ENCODE data around the gene MFAP3L. TPM values are rescaled to one million over a fixed set of nuclear protein-coding genes. Genes with fewer than 3 reads are reported as not detected.

MFAP3L gene
- total RNA-seq, 2 experiments from 2014 or later = 0.70 to 1.2 TPM

DNA sequence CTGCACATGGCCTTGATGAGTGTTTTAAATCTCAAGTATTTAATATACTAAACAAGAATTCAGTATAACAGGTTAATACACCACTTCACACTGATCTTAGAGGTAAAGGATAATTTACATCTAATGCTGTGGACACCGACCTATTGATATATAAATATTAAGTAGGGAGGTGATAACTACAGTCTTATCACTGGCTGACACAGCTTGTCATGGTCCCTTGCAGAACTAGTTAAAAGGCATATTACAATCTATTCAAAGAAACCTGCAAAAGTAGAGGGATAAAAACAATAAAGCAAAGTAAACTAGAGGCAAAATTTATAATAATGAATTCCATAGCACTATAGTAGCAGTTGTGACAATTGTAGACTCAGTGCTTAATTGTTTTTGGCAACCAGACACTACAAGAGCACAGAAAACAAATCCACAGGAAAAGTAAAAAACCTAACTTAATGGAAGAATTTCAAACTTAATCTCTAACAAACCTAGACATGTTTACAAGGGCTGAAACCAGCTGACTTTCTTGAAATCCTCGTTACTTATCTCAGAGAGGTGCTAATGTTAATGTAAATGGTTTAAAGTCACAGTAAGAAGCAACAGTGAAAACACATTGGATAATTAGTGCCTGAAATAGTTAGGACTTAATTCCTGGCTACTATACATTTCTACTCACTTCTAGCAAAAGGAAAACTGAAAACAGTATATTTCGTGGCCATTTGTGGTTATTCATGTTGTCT, 25.0 kb downstream of the MFAP3L start:
- DNase-seq = no peak
- ChIA-PET CTCF (no interaction called here), POLR2A (no interaction called here)
- intact Hi-C loops (cut with micrococcal nuclease) = no loop called here
- no peaks in the 10 kb centered on the region for H3K27me3 Mint-ChIP-seq
- H3K9me3 Mint-ChIP-seq = no peaks in the 10 kb centered on the region
- H3K27ac Mint-ChIP-seq = no peak overlapping the region
- no peak overlapping the region for H3K4me3 Mint-ChIP-seq
- no peaks in the 10 kb centered on the region for H3K36me3 Mint-ChIP-seq
- no peaks in the 10 kb centered on the region for H3K4me1 Mint-ChIP-seq (ENCODE audit: low read depth)

- intact Hi-C loops (cut with micrococcal nuclease) = no loop called here
- Mint-ChIP-seq H3K4me1 (ENCODE audit: low read depth) (no peaks in the 10 kb centered on the region), H3K27ac (no peak overlapping the region), H3K4me3 (no peak overlapping the region), H3K27me3 (no peaks in the 10 kb centered on the region), H3K9me3 (no peaks in the 10 kb centered on the region), H3K36me3 (no peaks in the 10 kb centered on the region)
- POLR2A ChIA-PET = no interaction called here
- CTCF ChIA-PET = no interaction called here
- no peak for DNase-seq
Observed at GRCh38 chr4:169999923-170000322, 26.3 kb downstream of the MFAP3L start.

GRCh38 chr4:169998981-169999380, 27.2 kb downstream of the MFAP3L start:
- Mint-ChIP-seq H3K36me3 (no peaks in the 10 kb centered on the region), H3K27ac (no peak overlapping the region), H3K4me3 (no peak overlapping the region), H3K9me3 (no peaks in the 10 kb centered on the region), H3K27me3 (peaks cover under 1% of the 10 kb centered on the region), H3K4me1 (ENCODE audit: low read depth) (no peaks in the 10 kb centered on the region)
- POLR2A ChIA-PET = no interaction called here
- intact Hi-C loops (cut with micrococcal nuclease) = no loop called here
- CTCF ChIA-PET = no interaction called here
- no peak for DNase-seq

- intact Hi-C loops (cut with micrococcal nuclease) = no loop called here
- no peaks in the 10 kb centered on the region for H3K36me3 Mint-ChIP-seq
- peaks cover 3% of the 10 kb centered on the region for H3K27me3 Mint-ChIP-seq
- no peaks in the 10 kb centered on the region for H3K4me1 Mint-ChIP-seq (ENCODE audit: low read depth)
- ChIA-PET CTCF (no interaction called here), POLR2A (interaction anchor here (0.7 kb wide), 1 partner anchor 1599 kb away, joined by 3 read pairs; no protein-coding TSS in a partner anchor)
- no peak overlapping the region for H3K27ac Mint-ChIP-seq
- H3K9me3 Mint-ChIP-seq = no peaks in the 10 kb centered on the region
- no peak overlapping the region for H3K4me3 Mint-ChIP-seq
- DNase-seq = no peak
Observed at GRCh38 chr4:169996379-169997240, 29.6 kb downstream of the MFAP3L start.

DNA sequence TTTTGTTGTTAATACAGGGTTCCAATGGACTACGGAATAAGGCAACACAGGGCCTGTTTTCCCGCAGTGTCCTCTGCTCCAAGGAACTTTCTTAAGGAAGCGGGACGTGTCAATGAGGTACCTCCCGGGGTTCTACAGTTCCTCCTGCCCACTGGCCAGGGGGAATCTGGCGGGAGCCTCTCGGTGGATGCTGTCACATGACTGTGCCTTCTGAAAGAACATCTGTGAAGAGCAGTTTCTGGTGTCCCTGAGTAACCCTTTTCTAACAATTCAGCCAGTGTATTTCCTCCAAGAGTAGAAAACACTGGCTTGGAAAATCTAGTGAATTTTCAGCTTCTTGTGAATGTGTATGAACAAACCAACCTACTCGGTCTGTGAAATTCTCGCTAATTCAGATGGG, 32.7 kb downstream of the MFAP3L start:
- intact Hi-C loops (cut with micrococcal nuclease) = no loop called here
- H3K9me3 Mint-ChIP-seq = no peaks in the 10 kb centered on the region
- H3K27ac Mint-ChIP-seq = no peak overlapping the region
- DNase-seq = no peak
- CTCF ChIA-PET = no interaction called here
- POLR2A ChIA-PET = no interaction called here
- peaks cover 2% of the 10 kb centered on the region for H3K4me1 Mint-ChIP-seq (ENCODE audit: low read depth)
- H3K4me3 Mint-ChIP-seq = no peak overlapping the region
- H3K27me3 Mint-ChIP-seq = peaks cover 3% of the 10 kb centered on the region
- H3K36me3 Mint-ChIP-seq = no peaks in the 10 kb centered on the region

GRCh38 chr4:169988252-169988651, 37.9 kb downstream of the MFAP3L start:
- Mint-ChIP-seq H3K36me3 (no peaks in the 10 kb centered on the region), H3K9me3 (no peaks in the 10 kb centered on the region), H3K27ac (no peak overlapping the region), H3K27me3 (peaks cover 2% of the 10 kb centered on the region), H3K4me3 (no peak overlapping the region), H3K4me1 (ENCODE audit: low read depth) (peaks cover 14% of the 10 kb centered on the region)
- CTCF ChIA-PET = no interaction called here
- DNase-seq = no peak
- intact Hi-C loops (cut with micrococcal nuclease) = loop anchor here (5.0 kb wide), 2 partner anchors 39 to 376 kb away; partner anchors contain the start of genes MFAP3L and NEK1
- POLR2A ChIA-PET = no interaction called here

- Mint-ChIP-seq H3K27me3 (peaks cover 5% of the 10 kb centered on the region), H3K4me1 (ENCODE audit: low read depth) (peaks cover 14% of the 10 kb centered on the region), H3K9me3 (no peaks in the 10 kb centered on the region), H3K4me3 (no peak overlapping the region), H3K27ac (no peak overlapping the region), H3K36me3 (no peaks in the 10 kb centered on the region)
- DNase-seq = no peak
- intact Hi-C loops (cut with micrococcal nuclease) = loop anchor here (5.0 kb wide), 2 partner anchors 40 to 375 kb away; partner anchors contain the start of genes MFAP3L and NEK1
- ChIA-PET CTCF (no interaction called here), POLR2A (no interaction called here)
Observed at GRCh38 chr4:169987327-169988228, 38.6 kb downstream of the MFAP3L start.

DNA sequence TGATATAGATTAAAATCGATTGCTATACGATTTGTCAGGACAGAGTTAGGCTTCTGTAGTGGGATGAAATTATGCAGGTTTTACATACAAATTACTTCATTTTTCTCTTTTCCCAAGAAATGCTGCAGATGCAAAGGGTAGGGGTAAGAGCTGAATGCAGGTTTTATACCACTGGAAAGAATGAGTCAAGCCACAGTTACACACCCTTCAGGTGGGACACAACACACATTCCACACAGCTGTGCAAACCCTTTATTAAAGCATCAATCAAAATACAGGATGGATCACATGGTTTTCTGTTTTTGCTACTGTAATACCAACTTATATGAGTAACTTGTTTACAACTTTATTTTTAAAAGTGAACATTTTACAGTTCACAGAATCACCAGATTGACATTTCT, 39.8 kb downstream of the MFAP3L start:
- CTCF ChIA-PET = interaction anchor here (0.7 kb wide), 1 partner anchor 15 kb away, joined by 3 read pairs; no protein-coding TSS in a partner anchor

GRCh38 chr4:169985881-169986280, 40.3 kb downstream of the MFAP3L start:
- no peaks in the 10 kb centered on the region for H3K36me3 Mint-ChIP-seq
- H3K27ac Mint-ChIP-seq = no peak overlapping the region
- peaks cover 10% of the 10 kb centered on the region for H3K27me3 Mint-ChIP-seq
- DNase-seq = no peak
- peaks cover 14% of the 10 kb centered on the region for H3K4me1 Mint-ChIP-seq (ENCODE audit: low read depth)
- CTCF ChIA-PET = interaction anchor here (0.7 kb wide), 1 partner anchor 14 kb away, joined by 3 read pairs; no protein-coding TSS in a partner anchor
- no peak overlapping the region for H3K4me3 Mint-ChIP-seq
- H3K9me3 Mint-ChIP-seq = no peaks in the 10 kb centered on the region
- POLR2A ChIA-PET = no interaction called here
- intact Hi-C loops (cut with micrococcal nuclease) = loop anchor here (5.0 kb wide), 2 partner anchors 41 to 374 kb away; partner anchors contain the start of genes MFAP3L and NEK1

More for the DNA sequence above, 39.8 kb downstream of the MFAP3L start:
- no peak overlapping the region for H3K27ac Mint-ChIP-seq
- peaks cover 7% of the 10 kb centered on the region for H3K27me3 Mint-ChIP-seq
- DNase-seq = no peak
- H3K36me3 Mint-ChIP-seq = no peaks in the 10 kb centered on the region
- intact Hi-C loops (cut with micrococcal nuclease) = loop anchor here (5.0 kb wide), 2 partner anchors 41 to 374 kb away; partner anchors contain the start of genes MFAP3L and NEK1
- H3K4me1 Mint-ChIP-seq (ENCODE audit: low read depth) = peaks cover 14% of the 10 kb centered on the region
- H3K9me3 Mint-ChIP-seq = no peaks in the 10 kb centered on the region
- POLR2A ChIA-PET = no interaction called here
- no peak overlapping the region for H3K4me3 Mint-ChIP-seq

DNA sequence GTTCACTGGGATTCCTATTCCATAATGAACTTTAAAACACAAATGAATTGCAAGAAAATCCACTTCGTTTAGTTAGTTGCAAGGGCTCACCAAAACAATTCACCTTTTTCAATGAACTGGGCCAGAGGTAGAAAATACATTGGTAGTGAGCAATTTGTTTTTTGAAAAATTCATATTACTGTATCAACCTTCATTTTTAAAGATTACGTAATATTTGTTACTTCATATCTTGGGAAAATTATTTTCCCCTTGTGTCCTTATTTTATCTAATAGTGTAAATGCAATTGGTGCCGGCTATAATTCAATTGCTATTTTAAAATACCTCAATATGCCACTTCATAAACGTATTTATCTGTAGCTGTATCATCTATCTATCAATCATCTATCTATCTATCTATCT, 41.5 kb downstream of the MFAP3L start:
- ChIA-PET POLR2A (no interaction called here), CTCF (no interaction called here)
- H3K27me3 Mint-ChIP-seq = peaks cover 12% of the 10 kb centered on the region
- no peaks in the 10 kb centered on the region for H3K9me3 Mint-ChIP-seq
- intact Hi-C loops (cut with micrococcal nuclease) = loop anchor here (5.0 kb wide), 2 partner anchors 43 to 372 kb away; partner anchors contain the start of genes MFAP3L and NEK1
- no peak for DNase-seq
- peaks cover 14% of the 10 kb centered on the region for H3K4me1 Mint-ChIP-seq (ENCODE audit: low read depth)
- no peaks in the 10 kb centered on the region for H3K36me3 Mint-ChIP-seq
- H3K27ac Mint-ChIP-seq = no peak overlapping the region
- H3K4me3 Mint-ChIP-seq = no peak overlapping the region

DNA sequence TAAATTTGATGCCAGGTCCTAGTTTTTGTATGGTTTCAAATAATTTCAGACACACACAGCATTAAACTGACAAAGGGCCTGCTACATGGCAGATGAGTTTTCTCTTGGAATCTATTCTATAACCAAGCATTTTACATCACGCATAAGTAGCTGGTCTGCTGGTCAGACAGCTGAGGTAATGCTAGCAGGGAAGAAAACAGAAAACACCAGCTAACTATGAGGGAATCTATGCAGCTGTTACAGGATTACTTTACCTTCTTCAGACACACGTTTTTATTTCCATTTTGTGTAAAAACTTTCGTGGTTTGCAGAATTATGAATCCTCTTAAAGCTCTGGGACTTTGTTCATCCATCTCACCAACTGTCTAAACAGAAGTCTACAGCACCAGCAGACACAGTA, 42.0 kb downstream of the MFAP3L start:
- no peak for DNase-seq
- ChIA-PET CTCF (no interaction called here), POLR2A (no interaction called here)
- no peak overlapping the region for H3K27ac Mint-ChIP-seq
- intact Hi-C loops (cut with micrococcal nuclease) = no loop called here
- H3K9me3 Mint-ChIP-seq = no peaks in the 10 kb centered on the region
- H3K27me3 Mint-ChIP-seq = peaks cover 12% of the 10 kb centered on the region
- H3K4me1 Mint-ChIP-seq (ENCODE audit: low read depth) = peaks cover 14% of the 10 kb centered on the region
- H3K36me3 Mint-ChIP-seq = no peaks in the 10 kb centered on the region
- no peak overlapping the region for H3K4me3 Mint-ChIP-seq

DNA sequence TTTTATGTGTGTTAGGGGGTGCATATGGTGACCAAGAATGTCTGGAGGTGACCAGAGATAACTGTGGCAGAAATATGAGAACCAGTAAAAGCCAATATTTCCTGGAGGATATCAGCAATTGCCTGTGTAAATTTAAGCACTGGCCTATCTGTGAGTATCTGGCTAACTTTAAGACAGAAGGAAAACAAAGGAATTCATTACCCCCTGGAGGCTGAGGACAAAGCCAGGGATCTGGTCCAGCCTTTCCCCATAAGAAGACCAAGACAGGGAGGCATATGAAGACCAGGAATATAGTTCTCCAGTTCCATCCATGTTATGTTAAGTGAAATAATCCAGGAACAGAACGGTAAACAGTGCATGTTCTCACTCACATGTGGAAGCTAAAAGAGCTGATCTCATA, 49.2 kb downstream of the MFAP3L start:
- CTCF ChIA-PET = no interaction called here
- no peaks in the 10 kb centered on the region for H3K4me1 Mint-ChIP-seq (ENCODE audit: low read depth)
- H3K9me3 Mint-ChIP-seq = no peaks in the 10 kb centered on the region
- no peak overlapping the region for H3K27ac Mint-ChIP-seq
- H3K27me3 Mint-ChIP-seq = peaks cover 23% of the 10 kb centered on the region
- no peak overlapping the region for H3K4me3 Mint-ChIP-seq
- H3K36me3 Mint-ChIP-seq = no peaks in the 10 kb centered on the region
- POLR2A ChIA-PET = no interaction called here
- no peak for DNase-seq
- intact Hi-C loops (cut with micrococcal nuclease) = no loop called here

Data from activated CD4-positive, alpha-beta memory T cell treated with anti-CD3 and anti-CD28 coated beads for 36 hours (primary cell).